Left renal pelvis (tissue), 4 donors: ENCODE results near the gene RGMB. TPM values are rescaled to one million over a fixed set of nuclear protein-coding genes. Genes with fewer than 3 reads are reported as not detected.
A peak's percentile ranks its signal among the peaks of the same experiment; 100 is the strongest.

Experiments
- DNase-seq, 4 donors: peaks; one replicate each; pipeline ENCODE4 v3.0.0-alpha.2; 2013; ENCODE audit warnings: low read depth in 4 of 4, low spot score in 3 of 4
- polyA plus RNA-seq, 4 donors: library from polyadenylated mRNA; unstranded; fragments of 120-200 nt; gene quantifications; one replicate each; pipeline ENCODE4 v1.2.1, GENCODE V29; 2013; ENCODE audit not compliant: insufficient read length in 4 of 4

The RGMB gene
- polyA plus RNA-seq, 4 donors = 15.0 to 29.7 (median 17.7) TPM

GRCh38 chr5:98767581-98767980 is 5.9 kb upstream of the RGMB start:
- no peak for DNase-seq

DNA sequence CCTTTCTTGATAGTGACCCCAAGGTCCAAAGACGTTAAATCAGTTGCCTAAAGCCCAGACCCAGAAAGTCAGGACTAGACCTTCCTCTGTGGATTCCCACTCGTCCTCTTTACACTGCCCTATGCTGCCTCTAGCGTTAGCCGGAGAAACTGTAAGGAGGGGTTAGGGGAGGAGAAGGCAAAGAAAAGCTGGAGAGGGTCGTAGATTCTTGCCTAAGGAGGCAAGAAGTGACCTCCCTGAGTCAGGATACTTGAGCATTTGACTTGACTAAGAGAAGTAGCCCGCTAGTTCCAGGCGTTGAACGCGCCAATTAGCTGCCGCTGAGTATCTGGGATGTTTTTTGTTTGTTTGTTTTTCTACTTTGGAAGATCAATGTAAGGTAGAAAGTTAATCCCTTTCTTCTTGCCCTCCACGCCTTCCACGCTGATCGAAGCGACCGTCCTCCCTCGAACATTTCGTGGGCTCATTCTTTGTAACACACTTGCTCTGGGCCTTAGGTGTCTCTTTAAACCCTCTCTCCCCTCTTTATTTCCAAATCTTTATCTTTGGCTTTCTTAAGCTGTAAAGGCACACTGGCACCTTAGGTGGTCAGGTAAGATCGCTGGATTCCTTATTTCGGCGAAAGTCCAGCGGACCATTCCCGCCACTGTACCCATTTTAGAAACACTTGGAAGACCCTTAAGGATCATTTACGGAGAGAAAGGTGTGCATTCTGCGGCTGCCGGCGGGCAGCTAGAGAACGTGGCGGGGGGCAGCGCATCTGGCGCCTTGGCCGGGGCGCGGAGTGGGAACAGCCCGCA is 5.1 kb upstream of the RGMB start:
- peak in 2 of 4 donors; percentile 41 to 56 for DNase-seq

- no peak for DNase-seq
These were observed 4.6 kb upstream of the RGMB start for GRCh38 chr5:98768960-98769209.

DNA sequence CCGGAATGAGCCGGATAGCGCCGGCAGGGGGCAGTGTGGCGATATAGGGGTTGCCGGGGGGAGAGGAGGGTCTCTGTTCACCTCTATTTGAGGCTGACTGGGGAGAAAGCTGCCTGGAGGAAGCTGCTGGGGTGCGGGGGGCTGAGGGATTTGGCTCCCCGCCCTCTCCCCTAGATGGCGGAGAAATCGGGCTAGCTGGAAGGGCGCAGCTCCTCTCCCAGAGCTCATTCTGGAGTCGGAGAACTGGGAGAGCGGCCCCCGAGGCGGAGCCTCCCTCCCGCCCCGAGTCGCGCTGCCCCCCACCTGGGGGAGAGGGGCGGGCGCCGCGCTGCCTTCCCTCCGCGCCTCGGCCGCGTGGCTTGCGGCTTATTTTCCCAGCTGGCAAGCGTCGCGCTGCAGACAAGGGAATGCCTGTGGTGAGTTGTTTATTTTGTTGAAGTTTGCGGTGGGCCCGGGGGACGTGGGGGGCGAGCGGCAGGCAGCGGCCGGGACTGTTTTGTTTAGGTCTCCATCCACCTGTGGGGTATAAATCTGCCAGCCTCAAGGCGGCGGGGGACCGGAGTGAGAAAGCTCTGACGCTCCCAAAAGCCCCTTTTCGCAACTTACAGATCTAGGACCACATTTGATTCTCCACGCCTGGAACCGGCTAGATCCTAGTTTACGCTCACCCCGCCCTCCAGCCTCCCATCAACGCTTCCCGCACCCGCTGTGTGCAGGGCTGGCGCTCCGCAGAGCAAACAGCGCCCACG is 4.1 kb upstream of the RGMB start:
- no peak for DNase-seq

GRCh38 chr5:98769959-98770208 is 3.6 kb upstream of the RGMB start:
- no peak for DNase-seq

- DNase-seq = peak in 2 of 4 donors; percentile 48 to 52
These were observed 3.1 kb upstream of the RGMB start for GRCh38 chr5:98770209-98770910.

DNA sequence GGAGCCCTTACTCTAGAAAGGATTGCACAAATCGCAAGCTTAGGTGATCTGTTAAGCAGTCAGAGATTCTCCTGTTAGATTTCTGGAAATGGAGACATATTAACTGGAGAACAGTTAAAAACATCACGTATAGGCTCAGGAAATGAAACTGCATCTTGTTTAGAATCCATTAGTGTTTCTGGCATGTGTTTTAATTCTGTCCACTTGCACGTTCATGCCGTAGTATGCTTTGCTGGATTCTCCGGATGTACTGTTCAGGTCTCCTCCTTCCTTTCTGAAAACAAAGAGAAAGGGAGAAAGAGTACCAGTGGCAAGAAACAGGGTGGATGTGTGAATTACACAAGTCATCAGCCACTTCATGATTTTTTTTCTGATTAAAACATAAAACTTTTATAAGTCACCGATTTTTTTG is 2.5 kb upstream of the RGMB start:
- no peak for DNase-seq

DNA sequence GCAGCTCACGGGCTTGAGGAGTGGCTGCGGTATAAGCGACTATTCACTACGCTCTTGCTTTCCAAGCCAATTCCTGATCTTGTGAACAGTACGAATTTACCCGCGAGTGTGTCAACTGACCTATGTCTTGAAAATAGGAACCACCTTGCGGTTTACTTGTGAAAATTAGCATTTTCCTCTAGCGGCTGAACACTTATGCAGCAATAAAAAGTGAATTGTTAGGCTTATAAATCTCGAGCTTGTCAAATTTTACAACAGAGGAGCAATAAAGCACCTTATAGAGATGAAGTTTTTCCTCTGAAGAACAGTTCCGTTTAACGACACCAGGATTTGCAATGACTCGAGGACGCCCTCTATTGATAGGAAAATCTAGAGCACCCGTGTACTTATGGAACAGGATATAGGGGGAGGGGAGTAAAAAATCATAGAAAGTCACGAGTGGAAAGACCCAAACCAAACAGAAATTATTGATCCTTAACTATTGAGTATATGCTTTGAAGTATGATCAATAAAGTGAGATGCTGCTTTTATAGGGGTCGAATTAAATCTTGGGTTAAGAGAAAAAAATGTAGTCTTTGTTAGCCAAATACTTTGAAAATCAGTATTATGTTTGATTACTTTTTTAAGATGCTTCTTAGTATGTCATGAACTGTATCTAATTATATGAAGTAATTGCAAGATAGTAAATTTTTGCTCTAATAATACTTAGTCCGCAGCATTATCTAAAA is 1.9 kb upstream of the RGMB start:
- DNase-seq = peak in 3 of 4 donors; percentile 86 to 92 (median 87)

DNA sequence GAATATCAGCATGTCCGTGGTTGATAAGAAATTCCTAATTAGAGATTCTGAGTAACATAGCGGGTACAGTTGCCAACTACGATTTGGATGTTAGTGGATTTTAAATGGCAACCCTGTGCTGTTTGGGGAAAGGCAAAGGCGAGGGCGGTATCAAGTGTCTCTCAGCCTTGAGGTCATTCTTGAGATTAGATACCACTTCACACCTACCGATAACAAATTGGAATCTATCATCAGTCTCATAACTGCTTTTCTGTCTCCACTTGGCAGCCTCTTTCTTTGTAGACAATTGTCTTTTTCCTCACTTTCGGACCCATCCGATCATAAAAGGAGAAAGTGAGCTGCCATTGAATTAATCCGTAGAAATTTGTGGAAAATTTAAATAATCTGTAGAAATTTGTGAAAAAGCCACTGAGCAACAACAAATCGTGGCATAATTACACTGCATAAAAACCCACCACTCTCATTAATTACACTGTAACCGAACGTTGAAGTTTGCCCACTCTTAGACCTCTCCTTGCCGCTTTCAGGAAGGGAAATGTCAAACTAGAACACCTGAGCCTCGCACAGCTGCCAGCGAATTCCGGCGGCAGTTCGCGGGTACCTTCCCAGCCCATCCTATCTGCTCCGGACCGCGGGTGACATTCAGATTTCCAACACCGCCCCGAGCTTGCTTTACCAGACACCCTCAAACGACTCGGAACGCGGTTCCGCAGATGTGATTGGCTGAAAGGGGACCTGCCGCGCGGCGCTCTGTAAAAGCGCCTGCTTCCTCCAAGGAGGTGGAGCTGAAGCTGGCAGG is 849 bp upstream of the RGMB start:
- peak in 2 of 4 donors; percentile 58 to 72 for DNase-seq

DNA sequence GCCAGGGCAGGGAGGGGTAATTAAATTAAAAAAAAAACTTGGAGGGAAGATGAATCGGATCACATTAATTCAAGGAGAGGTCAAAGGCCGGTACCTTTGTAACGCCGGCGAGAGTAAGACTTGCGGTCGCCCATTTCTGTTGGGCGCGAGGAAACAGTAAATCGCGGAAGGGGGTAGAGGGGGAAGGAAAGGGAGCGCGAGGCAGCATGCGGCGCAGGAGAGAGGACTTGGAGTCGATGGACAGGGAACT is 324 bp upstream of the RGMB start:
- DNase-seq = no peak

GRCh38 chr5:98774192-98775033 is 950 bp downstream of the RGMB start:
- peak in 3 of 4 donors; percentile 56 to 72 (median 66) for DNase-seq

DNA sequence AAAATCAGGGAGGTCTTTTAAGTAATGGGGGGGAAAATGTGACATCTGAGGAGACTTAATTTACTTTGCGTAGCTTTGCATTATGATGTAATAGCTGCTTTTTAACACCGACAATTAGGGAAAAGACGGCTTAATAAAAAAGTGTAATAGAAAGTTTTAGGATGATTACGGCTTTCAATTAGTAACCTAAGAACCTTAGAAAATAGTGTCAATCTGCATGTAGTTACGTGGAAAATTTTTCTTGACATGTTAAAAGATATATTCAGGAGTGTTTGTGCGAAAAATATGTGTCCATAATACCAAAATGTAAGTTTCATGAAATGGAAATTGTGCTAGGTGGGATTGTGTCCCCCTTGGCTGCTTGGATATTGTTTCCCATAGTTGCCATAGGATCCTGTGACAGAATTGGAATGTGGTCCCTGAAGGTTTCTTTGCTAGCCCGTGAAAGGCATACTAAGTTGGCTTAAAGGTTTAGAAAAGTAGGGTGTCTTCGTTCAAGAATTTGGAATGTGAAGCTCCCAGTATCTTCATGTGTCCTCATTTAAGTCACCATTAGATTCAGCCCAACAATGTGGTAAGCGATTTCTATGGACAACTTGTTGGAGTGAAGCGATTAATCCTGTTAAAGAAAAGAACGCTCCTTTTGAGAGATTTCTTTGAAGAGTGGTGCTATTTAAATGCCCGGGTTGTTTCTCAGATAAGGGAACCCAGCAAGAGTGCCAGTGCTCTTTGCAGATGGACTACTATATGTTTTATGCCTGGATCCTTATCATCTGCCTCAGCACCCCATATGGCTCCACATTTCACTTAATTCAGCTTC is 2.0 kb downstream of the RGMB start:
- DNase-seq = no peak

- no peak for DNase-seq
These were observed 2.7 kb downstream of the RGMB start for GRCh38 chr5:98776066-98776705.

GRCh38 chr5:98777295-98777694 is 3.8 kb downstream of the RGMB start:
- DNase-seq = no peak

GRCh38 chr5:98779264-98779877 is 5.9 kb downstream of the RGMB start:
- DNase-seq = no peak

DNA sequence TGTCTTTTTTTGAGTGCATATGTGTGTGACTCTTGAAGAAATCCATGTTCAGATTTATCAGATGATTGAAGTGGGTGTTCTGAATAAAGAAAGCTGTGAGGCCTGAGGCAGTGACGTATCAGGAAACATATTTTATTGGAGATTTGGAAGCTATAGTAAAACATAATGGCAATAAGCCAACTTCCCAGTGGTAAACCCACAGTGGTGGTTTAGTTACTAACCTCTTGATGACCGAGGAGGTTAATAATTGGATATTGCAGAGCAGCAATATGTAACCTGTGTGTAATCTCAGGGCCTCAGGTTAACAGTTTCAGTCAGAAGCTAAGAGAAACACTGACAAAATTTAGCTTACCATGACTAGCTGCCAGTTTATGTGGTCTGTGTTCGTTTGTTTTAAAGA is 6.9 kb downstream of the RGMB start:
- no peak for DNase-seq

DNA sequence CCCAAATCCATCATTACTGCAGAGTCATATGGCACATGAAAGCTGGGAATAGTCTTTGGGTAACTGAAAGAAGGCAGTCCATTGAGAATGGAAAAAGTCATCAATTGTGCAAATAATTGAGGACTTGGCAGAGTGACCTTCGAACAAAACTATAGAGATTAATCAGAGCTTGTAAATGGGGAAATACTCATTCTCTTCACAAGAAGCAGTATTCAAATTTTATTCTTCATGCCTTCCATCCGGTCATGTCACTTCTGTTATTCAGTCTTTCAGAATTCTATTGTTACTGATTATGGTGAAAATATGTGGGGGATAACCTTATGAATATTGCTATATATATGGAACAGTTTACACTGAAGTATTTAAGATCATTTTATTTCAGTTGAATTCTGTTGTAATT is 8.1 kb downstream of the RGMB start:
- DNase-seq = no peak

DNA sequence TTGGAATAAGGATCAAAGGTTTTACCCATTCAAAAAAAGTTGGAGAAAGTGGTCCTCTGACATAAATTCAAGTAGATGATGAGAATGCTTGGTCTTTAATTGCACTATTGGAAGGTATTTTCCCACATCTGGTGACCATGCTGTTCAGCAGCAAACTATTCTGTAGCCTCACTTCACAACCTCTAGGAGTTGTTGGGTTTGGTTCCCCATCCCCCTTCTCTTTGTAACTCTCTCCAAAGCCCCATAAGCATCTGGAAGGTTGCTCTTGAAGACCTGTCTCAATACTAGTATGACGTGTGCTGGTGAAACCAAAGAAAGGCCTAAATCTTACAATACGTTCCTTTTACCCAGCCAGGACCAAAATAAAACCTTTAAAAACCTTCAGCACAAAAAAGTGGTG is 8.5 kb downstream of the RGMB start:
- DNase-seq = no peak
